IMR-90 (cell line): ENCODE measurements around the gene CSKMT. TPM values are rescaled to one million over a fixed set of nuclear protein-coding genes. Genes with fewer than 3 reads are reported as not detected.
A peak's percentile ranks its signal among the peaks of the same experiment; 100 is the strongest.

Source experiments
- ATAC-seq: fragments of 200-7000 bp; cut with Tn5 transposase; 2 replicates; pipeline ENCODE4 v1.9.1; 2020; ENCODE audit warnings: low read depth, mild to moderate bottlenecking, moderate library complexity
- BruUV-seq: library from RNA; stranded (reverse); fragments of 400-500 nt; replicated peaks from 2 replicates; lab custom pipeline; 2021; lab: Mats Ljungman, UMichigan
- CTCF ChIA-PET: fragments of 300-600 bp; formaldehyde crosslinking; extraction: SDS; loops from one replicate; lab custom pipeline; 2021; ENCODE audit warnings: antibody characterized with exemption; lab: Yijun Ruan, JAX
- POLR2A ChIA-PET: fragments of 300-600 bp; sonication (Branson Sonifier 250); formaldehyde crosslinking; loops from one replicate; lab custom pipeline; 2022; ENCODE audit warnings: antibody characterized with exemption; ENCODE audit not compliant: unreplicated experiment; lab: Charles Lee
- DNase-seq: peaks from one replicate; pipeline ENCODE4 v3.0.0; 2013
- H2AFZ ChIP-seq: replicated peaks from 2 replicates; pipeline ENCODE3; 2013; ENCODE audit warnings: low read length, mild to moderate bottlenecking; ENCODE audit not compliant: poor library complexity
- H2AK5ac ChIP-seq: 2 replicates; pipeline ENCODE4 v1.6.1; 2013; ENCODE audit warnings: low read depth, low read length, inconsistent platforms
- H2AK9ac ChIP-seq: replicated peaks from 2 replicates; pipeline ENCODE3; 2013; ENCODE audit warnings: mild to moderate bottlenecking, low read depth, low read length, moderate library complexity; ENCODE audit not compliant: poor library complexity
- H2BK120ac ChIP-seq: 2 replicates; pipeline ENCODE4 v1.6.1; 2013; ENCODE audit warnings: low read depth, low read length, inconsistent platforms
- H2BK15ac ChIP-seq: 3 replicates; pipeline ENCODE4 v1.6.1; 2013; ENCODE audit warnings: low read depth, low read length, inconsistent platforms
- H2BK20ac ChIP-seq: 2 replicates; pipeline ENCODE4 v1.6.1; 2013; ENCODE audit warnings: low read depth, mild to moderate bottlenecking, inconsistent platforms, low read length, moderate library complexity
- H2BK5ac ChIP-seq: 2 replicates; pipeline ENCODE4 v1.6.1; 2013; ENCODE audit warnings: mild to moderate bottlenecking, low read depth, low read length, inconsistent platforms; ENCODE audit not compliant: poor library complexity, severe bottlenecking
- H3K14ac ChIP-seq: replicated peaks from 2 replicates; pipeline ENCODE4 v1.6.1; 2013; ENCODE audit warnings: low read depth, low read length, inconsistent platforms
- H3K18ac ChIP-seq: 2 replicates; pipeline ENCODE4 v1.6.1; 2013; ENCODE audit warnings: low read depth, low read length, control low read depth
- H3K23ac ChIP-seq: 2 replicates; pipeline ENCODE4 v1.6.1; 2013; ENCODE audit warnings: low read depth, low read length, inconsistent platforms
- H3K27ac ChIP-seq: 2 replicates; pipeline ENCODE4 v1.5.1; 2013; ENCODE audit warnings: mild to moderate bottlenecking, control low read depth, low read length; ENCODE audit not compliant: insufficient read depth
- H3K27me3 ChIP-seq: 2 replicates; pipeline ENCODE4 v1.6.1; 2013; ENCODE audit warnings: low read length; ENCODE audit not compliant: control insufficient read depth, insufficient read depth
- H3K36me3 ChIP-seq: 2 replicates; pipeline ENCODE4 v1.6.1; 2013; ENCODE audit warnings: low read length, mixed read lengths; ENCODE audit not compliant: control insufficient read depth, insufficient read depth
- H3K4ac ChIP-seq: 2 replicates; pipeline ENCODE4 v1.6.1; 2013; ENCODE audit warnings: low read depth, low read length, inconsistent platforms
- H3K4me1 ChIP-seq: 2 replicates; pipeline ENCODE4 v1.6.1; 2013; ENCODE audit warnings: low read length, mixed read lengths; ENCODE audit not compliant: control insufficient read depth, insufficient read depth
- H3K4me2 ChIP-seq: 2 replicates; pipeline ENCODE4 v1.6.1; 2013; ENCODE audit warnings: low read depth, mild to moderate bottlenecking, control low read depth, low read length, moderate library complexity
- H3K4me3 ChIP-seq: 2 replicates; pipeline ENCODE4 v1.5.1; 2013; ENCODE audit warnings: low read depth, mild to moderate bottlenecking, control low read depth, low read length, moderate library complexity; ENCODE audit not compliant: insufficient read depth
- H3K56ac ChIP-seq: 2 replicates; pipeline ENCODE4 v1.6.1; 2013; ENCODE audit warnings: low read length, inconsistent platforms; ENCODE audit not compliant: insufficient read depth; ENCODE audit errors: extremely low read depth
- H3K79me1 ChIP-seq, 2 experiments: 2 replicates each; pipeline ENCODE4 v1.6.1; 2013; ENCODE audit warnings: low read length in 2 of 2, inconsistent platforms in 1 of 2, low read depth in 1 of 2
- H3K9ac ChIP-seq: 2 replicates; pipeline ENCODE4 v1.6.1; 2013; ENCODE audit warnings: low read depth, low read length, control low read depth
- H3K9me1 ChIP-seq: 2 replicates; pipeline ENCODE4 v1.6.1; 2013; ENCODE audit warnings: low read length, inconsistent platforms; ENCODE audit not compliant: insufficient read depth
- H3K9me3 ChIP-seq: 2 replicates; pipeline ENCODE4 v1.6.1; 2013; ENCODE audit warnings: low read length; ENCODE audit not compliant: control insufficient read depth, insufficient read depth
- H4K20me1 ChIP-seq: 2 replicates; pipeline ENCODE4 v1.6.1; 2013; ENCODE audit warnings: low read length, inconsistent platforms; ENCODE audit not compliant: insufficient read depth
- H4K5ac ChIP-seq: 2 replicates; pipeline ENCODE4 v1.6.1; 2013; ENCODE audit warnings: mild to moderate bottlenecking, low read depth, low read length, control low read depth
- H4K8ac ChIP-seq, 2 experiments: 2 replicates each; pipeline ENCODE4 v1.6.1; 2013; ENCODE audit warnings: low read depth in 2 of 2, low read length in 2 of 2, control low read depth in 1 of 2, inconsistent platforms in 1 of 2
- H4K91ac ChIP-seq: 2 replicates; pipeline ENCODE4 v1.6.1; 2013; ENCODE audit warnings: low read depth, low read length, inconsistent platforms; ENCODE audit not compliant: insufficient read depth
- CEBPB ChIP-seq: IDR thresholded peaks from 2 replicates; pipeline ENCODE4 v1.6.1; 2012; ENCODE audit warnings: low read depth, low read length, improper control_type of control experiment
- CTCF ChIP-seq: conservative IDR thresholded peaks from 2 replicates; pipeline ENCODE4 v1.5.1; 2012; ENCODE audit warnings: mild to moderate bottlenecking, low read depth, low read length, improper control_type of control experiment
- FOS ChIP-seq: fragments of 150-350 bp; IDR thresholded peaks from 2 replicates; pipeline ENCODE4 v1.6.1; 2016; ENCODE audit warnings: low read depth, low read length
- RCOR1 ChIP-seq: IDR thresholded peaks from 2 replicates; pipeline ENCODE4 v1.6.1; 2012; ENCODE audit warnings: mild to moderate bottlenecking, low read length, improper control_type of control experiment; ENCODE audit not compliant: insufficient replicate concordance
- USF2 ChIP-seq: fragments of 150-350 bp; IDR thresholded peaks from 2 replicates; pipeline ENCODE4 v1.6.1; 2017; ENCODE audit warnings: mild to moderate bottlenecking, antibody characterized with exemption, low read length, low read depth
- WGBS, 2 experiments: methylation state at CpG; one replicate each; pipeline versions ENCODE4 v1.1.5 to v1.1.7; 2013; ENCODE audit warnings: missing lambda C conversion rate in 2 of 2; ENCODE audit not compliant: insufficient read length in 1 of 2; ENCODE audit errors: extremely low coverage in 2 of 2; 5-methylcytosine and 5-hydroxymethylcytosine counted together
- dilution Hi-C: fragments of 300-500 bp; cut with HindIII; formaldehyde crosslinking; loops from one replicate; pipeline ENCODE4 v1.14.3; 2018; ENCODE audit warnings: low sequenced_read_pairs; ENCODE audit not compliant: unreplicated experiment
- in situ Hi-C: fragments of 300-500 bp; cut with MboI; formaldehyde crosslinking; loops from 3 replicates; pipeline ENCODE4 v1.14.3; 2019; ENCODE audit warnings: low sequenced_read_pairs, inconsistent platforms, mixed read lengths
- intact Hi-C: fragments of 100-400 bp; cut with micrococcal nuclease; formaldehyde crosslinking; loops from 2 replicates; pipeline ENCODE4 v1.10.0; 2022
- polyA plus RNA-seq, 3 experiments: library from polyadenylated mRNA; depleted of rRNA; stranded (reverse); fragments of >200 nt; gene quantifications; 2 replicates each; pipeline ENCODE4 v1.2.3, GENCODE V29; 2012; ENCODE audit warnings: low replicate concordance in 1 of 3
- total RNA-seq: library from RNA; depleted of rRNA; stranded (reverse); fragments of >200 nt; gene quantifications from 2 replicates; pipeline ENCODE4 v1.2.3, GENCODE V29; 2012

The CSKMT gene
- total and polyA plus RNA-seq, 2 of the 4 experiments (the other 2 are of a cell fraction): 5.3 to 7.9 TPM

GRCh38 chr11:62705413-62705812, 40.3 kb downstream of the CSKMT start:
- ChIA-PET POLR2A (interaction anchor here (0.5 to 1.1 kb wide), 2 partner anchors 21 to 603 kb away, joined by 3 to 11 read pairs; no protein-coding TSS in a partner anchor), CTCF (interaction anchor here (0.9 to 1.9 kb wide), 4 partner anchors 11 to 81 kb away, joined by 3 to 6 read pairs (median 4); partner anchors contain the start of gene LRRN4CL)
- TF ChIP-seq USF2: no peak
- TF ChIP-seq RCOR1: no peak
- no peak for TF ChIP-seq FOS
- TF ChIP-seq CEBPB: no peak
- no peak for TF ChIP-seq CTCF
- peak overlapping the region; percentile 97 for H3K14ac ChIP-seq
- peak overlapping the region; percentile 99 for H3K23ac ChIP-seq
- dilution Hi-C loops: no loop called here
- H4K91ac ChIP-seq: no peak overlapping the region
- peak overlapping the region; percentile 98 for H2AFZ ChIP-seq
- no peak for DNase-seq
- no peaks in the 10 kb centered on the region for H3K27me3 ChIP-seq
- peaks cover 9% of the 10 kb centered on the region for H3K36me3 ChIP-seq
- peak overlapping the region; percentile 88 for H3K4me2 ChIP-seq
- peak overlapping the region; percentile 55; the same call in 1 of the 2 replicates for H3K4me3 ChIP-seq
- H2BK15ac ChIP-seq: 0 out of 3 replicates have a peak overlapping the region, but pooled peaks have one; percentile 8
- BruUV-seq: no TSS peak
- ATAC-seq: no peak
- no peaks in the 10 kb centered on the region for H3K9me3 ChIP-seq
- peak overlapping the region; percentile 75; the same call in 1 of the 2 replicates for H3K56ac ChIP-seq
- no peak overlapping the region for H4K5ac ChIP-seq
- peak overlapping the region; percentile 90 for H3K4ac ChIP-seq
- H2BK20ac ChIP-seq: no peak overlapping the region
- intact Hi-C loops: no loop called here
- peak overlapping the region; percentile 79 for H3K9ac ChIP-seq
- peak overlapping the region; percentile 52 for H2AK5ac ChIP-seq
- peak overlapping the region; percentile 41 for H2BK5ac ChIP-seq
- 83% methylated on average over 1 of the region's 7 CpGs; no CpG with 5 or more reads in 1 of the 2 experiments for WGBS, 2 experiments
- in situ Hi-C loops: no loop called here
- no peak overlapping the region for H3K18ac ChIP-seq
- H4K20me1 ChIP-seq: no peaks in the 10 kb centered on the region
- peaks cover 17% of the 10 kb centered on the region for H3K9me1 ChIP-seq
- H2BK120ac ChIP-seq: peak overlapping the region; percentile 80; the same call in 1 of the 2 replicates
- peak overlapping the region; percentile 15 for H3K27ac ChIP-seq
- peaks cover 16% of the 10 kb centered on the region for H3K4me1 ChIP-seq
- H2AK9ac ChIP-seq: peak overlapping the region; percentile 91
- peak overlapping the region; percentile 1 to 14; a peak in 2 of 4 replicates for H4K8ac ChIP-seq
- H3K79me1 ChIP-seq: peaks cover 18 to 51% of the 10 kb centered on the region in 2 experiments
